Hematopoietic multipotent progenitor cell (in vitro differentiated cells): ENCODE results near the gene VPREB1. TPM values are rescaled to one million over a fixed set of nuclear protein-coding genes. Genes with fewer than 3 reads are reported as not detected.
"Not testable (repeated sequence)": the region's sequence is repeated elsewhere in the genome, so short reads cannot be mapped to it uniquely, and the experiment has no call there.

Experiments
- DNase-seq, 3 donors: peaks; one replicate each; pipeline ENCODE4 v3.0.0-alpha.2; 2011 to 2015; ENCODE audit warnings: low read depth in 2 of 3, low spot score in 2 of 3
- total RNA-seq: library from RNA; depleted of rRNA; stranded (reverse); fragments of >200 nt; gene quantifications from one replicate; pipeline ENCODE4 v1.2.3, GENCODE V29; 2012

The VPREB1 gene
- total RNA-seq, 1 donor: 3.5 TPM

DNA sequence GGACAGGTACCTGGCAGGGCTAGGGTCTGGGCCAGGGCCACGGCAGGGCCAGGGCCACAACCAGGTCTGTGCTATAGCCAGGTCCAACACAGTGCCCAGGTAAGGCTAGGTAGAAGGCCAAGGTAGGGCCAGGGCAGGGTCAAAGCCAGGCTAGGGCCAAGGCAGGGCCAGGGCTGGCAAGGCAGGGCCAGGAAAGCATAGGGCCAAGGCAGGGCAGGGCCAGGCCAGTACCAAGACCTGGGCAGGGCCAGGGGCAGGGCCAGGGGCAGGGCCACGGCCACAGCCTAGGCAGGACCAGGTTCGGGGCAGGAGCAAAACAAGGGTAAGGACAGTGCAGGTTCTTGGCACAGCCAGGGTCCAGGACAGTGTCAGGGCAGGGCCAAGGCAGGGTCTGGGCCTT is 48.1 kb downstream of the VPREB1 start:
- DNase-seq: not testable (repeated sequence)

DNA sequence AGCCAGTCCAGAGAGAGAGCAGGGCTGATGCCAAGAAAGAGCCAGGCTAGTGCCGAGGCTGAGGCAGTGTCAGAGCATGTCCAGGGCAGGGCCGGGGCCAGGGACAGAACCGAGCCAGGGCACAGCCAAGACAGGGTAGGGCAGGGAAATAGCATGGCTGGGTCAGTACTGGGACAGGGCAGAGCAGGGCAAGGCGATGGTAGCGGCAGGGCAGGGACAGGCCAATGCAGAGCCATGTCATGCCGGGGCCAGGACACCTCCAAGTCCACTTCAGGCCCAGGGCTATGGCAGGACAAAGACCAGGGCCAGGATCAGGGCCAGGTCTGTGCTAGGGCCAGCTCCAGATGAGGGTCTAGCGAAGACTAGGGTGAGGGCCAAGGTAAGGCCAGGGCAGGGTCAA is 48.9 kb downstream of the VPREB1 start:
- not testable (repeated sequence) for DNase-seq

DNA sequence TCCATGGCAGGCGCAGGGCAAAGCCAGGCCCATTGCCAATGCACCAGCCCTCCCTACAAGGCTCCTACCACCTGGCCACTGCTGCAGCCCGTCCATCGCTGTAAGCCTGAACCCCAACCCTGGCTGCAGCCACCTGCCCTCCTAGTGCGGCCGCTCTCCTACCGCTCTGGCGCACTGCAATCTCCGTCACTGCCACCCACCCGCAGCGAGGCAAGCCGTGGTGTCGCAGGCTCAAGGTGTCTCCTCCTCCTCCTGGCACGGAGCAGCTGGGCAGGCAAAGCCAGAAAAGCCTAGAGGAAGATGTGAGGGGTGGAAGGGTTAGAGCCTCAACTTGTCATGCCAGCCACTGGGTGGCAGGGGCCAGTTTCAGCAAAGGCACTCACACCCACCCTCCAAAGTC is 50.1 kb downstream of the VPREB1 start:
- DNase-seq: not testable (repeated sequence)
